Activated naive CD4-positive, alpha-beta T cell (primary cell): ENCODE results near the gene SMARCC2.
A peak's percentile ranks its signal among the peaks of the same experiment; 100 is the strongest.

Experiments used
- DNase-seq, 4 experiments: peaks; one replicate each; lab custom pipeline; 2025; lab: John Stamatoyannopoulos, UW

SMARCC2 gene

DNA sequence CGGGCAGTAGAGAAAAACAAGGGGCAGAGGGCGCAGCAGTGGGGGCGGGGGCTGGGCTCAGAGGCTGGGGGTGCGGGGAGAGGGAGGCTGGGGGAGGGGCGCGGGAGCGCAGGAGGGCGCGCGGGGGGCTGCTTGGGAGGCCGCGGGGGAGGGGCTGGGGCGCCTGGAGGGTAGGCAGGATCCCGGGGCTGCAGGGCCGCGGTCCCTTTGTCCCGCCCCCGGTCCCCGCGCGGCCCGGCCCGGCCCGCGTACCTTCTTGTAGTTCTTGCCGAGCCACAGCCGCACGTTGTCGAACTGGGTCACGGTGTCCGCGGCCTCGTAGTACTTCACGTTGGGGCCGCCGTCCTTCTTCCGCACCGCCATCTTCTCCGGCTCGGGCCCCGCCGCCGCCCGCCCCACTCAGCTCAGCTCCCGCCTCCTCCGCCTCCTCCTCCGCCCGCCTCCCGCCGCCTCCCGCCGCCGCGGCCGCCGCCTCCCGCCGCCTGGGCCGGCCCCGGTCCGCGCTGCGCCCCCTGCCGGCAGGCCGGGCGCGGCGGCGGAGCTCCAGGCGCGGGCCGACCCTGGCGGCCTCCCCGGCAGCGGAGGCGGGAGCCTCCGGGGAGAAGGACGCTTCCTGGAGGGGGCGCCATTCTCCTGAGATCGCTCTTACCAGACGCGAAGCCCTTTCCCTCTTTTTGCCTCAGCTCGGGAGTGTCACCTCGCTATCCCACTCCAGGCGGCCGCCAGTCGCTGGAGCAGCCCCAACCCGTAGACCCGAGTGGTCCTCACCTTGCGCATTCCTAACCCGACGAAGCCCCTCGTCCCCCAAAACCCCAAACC lies at the start of gene SMARCC2:
TSS of gene SMARCC2 (minus strand) at position 385 of the 819 bp plus-strand sequence. CDS start at position 363, 22 bp downstream.
- peak; percentile 65 to 81 (median 70) for DNase-seq

DNA sequence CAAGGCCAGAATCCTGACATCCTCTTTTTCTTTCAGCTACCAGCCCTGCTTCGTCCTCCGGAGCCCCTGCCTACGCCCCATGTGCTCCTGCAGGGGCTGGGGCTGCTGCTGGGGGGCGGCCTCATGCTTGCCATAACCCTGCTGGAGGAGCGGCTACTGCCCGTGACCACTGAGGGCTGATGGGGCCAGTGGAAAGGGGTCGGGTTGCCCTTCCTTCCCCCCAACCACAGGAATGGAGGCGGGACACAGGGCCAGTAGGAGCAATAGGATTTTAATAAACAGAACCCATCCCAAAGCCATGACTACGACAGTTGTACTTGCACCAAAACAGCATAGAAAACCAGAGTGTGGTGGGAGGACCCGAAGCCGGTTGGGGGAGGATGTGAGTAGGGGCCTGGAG lies 48.3 kb upstream of the SMARCC2 start:
- DNase-seq = no peak

DNA sequence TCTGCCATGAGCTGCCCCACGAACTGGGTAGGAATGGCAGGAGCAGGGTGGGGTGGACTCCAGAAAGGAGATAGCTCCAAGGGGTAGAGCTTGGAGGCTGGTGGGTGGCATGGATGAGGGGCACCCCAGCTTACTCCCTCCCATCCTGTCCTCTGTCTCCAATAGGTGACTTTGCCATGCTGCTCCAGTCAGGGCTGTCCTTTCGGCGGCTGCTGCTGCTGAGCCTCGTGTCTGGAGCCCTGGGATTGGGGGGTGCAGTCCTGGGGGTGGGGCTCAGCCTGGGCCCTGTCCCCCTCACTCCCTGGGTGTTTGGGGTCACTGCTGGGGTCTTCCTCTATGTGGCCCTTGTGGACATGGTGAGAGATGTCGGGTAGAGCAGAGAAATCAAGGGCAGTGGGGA lies 47.7 kb upstream of the SMARCC2 start:
- DNase-seq = no peak

DNA sequence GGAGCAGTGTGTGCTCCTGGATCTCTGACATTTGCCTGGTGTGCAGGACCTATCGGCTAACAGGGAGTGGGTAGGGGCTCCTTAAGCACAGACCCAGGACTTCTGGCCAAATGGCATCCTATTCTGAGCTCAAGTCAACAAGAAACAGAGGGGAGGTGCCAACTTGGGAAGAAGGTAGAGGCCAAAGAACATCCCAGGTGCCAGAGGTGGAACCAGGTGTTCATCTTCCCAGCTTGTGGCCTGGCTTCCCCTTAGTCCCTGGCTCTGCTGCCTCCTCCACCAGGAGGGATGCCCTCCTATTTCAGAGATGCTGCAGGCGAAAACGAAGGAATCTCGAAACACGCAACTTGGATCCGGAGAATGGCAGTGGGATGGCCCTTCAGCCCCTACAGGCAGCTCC lies 46.8 kb upstream of the SMARCC2 start:
- DNase-seq = no peak

DNA sequence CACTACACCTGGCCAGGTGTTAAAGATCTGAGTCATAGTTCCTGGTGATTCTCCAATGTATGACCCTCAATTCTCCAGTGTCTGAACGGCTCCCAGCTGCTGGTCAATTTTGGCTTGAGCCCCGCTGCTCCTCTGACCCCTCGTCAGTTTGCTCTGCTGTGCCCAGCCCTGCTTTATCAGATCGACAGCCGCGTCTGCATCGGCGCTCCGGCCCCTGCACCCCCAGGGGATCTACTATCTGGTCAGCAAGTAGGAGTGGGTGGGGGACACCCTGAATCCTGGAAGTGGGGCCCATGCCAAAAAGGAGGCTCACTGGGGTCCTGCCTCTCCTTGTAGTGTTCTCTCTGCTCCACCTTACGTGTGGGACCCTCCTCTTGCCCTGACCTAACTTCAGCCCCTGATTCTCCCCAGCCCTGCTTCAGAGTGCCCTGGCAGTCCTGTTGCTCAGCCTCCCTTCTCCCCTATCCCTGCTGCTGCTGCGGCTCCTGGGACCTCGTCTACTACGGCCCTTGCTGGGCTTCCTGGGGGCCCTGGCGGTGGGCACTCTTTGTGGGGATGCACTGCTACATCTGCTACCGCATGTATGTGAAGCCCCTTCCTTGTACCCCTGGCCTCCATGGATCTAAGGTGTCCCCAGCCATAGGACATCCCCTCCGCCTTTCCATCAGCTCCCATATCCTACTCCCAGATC lies 45.6 kb upstream of the SMARCC2 start:
- DNase-seq = no peak

DNA sequence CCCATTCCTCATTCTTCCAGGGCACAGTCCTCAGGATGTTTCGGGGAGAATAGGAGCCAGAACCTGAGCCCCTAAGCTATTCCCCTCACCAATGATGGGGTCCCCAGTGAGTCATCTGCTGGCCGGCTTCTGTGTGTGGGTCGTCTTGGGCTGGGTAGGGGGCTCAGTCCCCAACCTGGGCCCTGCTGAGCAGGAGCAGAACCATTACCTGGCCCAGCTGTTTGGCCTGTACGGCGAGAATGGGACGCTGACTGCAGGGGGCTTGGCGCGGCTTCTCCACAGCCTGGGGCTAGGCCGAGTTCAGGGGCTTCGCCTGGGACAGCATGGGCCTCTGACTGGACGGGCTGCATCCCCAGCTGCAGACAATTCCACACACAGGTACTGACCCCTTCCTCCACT lies 41.9 kb upstream of the SMARCC2 start:
- no peak for DNase-seq

DNA sequence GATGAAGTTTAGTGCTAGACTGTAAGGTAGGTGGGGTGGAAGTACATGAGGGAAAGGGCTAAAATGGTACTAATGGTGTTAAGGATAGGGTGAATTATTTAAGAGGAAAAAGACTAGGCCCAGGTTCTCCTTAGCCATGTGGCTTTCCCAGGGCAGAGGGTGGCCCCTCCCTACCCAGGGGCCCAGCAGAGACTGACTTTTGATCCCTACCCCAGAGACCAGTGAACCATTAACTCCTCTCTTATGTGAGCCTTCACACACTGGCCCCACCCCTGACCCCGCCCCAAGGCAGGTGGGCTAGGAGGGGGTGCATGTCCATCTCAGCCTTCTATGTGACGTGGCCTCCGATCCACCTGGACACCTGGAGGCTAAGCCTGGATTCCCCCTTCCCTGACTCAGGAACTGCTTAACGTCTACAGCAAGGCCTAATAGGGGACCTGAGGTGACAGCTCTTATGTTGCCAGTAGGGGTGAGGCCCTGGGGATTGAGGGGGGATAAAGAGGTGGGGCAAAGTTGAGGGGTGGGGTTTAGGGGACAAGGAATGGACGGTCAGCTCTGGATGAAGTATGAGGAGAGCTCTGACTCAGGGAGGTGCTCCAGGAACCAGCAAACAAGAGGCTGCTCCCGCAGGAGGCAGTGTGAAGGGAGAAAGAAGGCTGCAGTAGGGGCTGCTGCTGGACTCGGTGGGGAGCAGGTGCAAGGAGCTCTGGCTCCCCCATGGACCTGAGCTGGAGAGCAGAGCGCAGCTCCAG lies 41.3 kb upstream of the SMARCC2 start:
- no peak for DNase-seq

DNA sequence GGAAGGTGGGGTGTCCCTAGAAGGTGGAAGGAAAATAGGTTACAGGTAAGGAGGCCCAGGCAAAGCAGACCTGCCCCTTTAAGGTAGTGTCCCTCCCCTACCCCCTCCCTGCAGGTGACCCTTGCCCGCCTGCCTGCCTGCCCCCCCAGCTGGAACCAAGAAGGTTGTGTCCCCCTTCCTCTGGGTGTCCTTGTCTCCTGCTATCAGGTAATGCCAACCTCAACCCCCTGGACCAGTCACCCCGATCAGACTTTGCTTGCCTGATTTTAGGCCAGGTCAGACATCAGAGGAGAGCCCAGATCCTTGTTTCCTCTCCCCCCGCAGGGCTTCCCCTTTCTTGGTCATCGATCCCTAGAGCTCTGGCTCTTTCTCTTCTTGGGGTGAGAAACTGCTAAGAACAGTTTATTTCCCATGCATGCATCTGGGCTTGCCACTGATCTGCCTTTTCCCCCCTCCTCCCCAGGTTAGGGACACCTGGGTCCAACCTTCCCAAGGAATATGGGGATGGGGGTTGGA lies 40.7 kb upstream of the SMARCC2 start, which contains the start of gene SLC39A5:
TSS of gene SLC39A5 (plus strand) at position 136 of the 516 bp plus-strand sequence. CDS start 1,224 bp downstream, outside the sequence.
- no peak for DNase-seq

DNA sequence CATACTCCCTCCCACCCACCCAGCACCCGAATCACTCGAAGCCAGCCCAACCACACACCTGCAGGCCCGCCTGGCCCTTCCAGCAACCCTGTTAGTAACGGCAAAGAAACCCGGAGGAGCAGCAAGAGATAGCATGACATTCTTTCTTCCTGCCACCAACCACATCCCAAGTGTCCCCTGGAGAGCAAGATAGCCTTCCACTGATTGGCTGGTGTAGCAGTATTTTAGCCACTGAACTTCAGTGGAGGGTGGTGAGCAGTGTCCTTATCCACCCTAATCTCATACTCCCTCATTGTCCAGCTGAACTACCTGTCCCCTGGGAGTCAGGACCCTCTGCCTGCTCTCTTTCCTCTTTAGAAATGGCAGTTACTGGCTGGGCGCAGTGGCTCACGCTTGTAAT lies 39.8 kb upstream of the SMARCC2 start:
- no peak for DNase-seq

DNA sequence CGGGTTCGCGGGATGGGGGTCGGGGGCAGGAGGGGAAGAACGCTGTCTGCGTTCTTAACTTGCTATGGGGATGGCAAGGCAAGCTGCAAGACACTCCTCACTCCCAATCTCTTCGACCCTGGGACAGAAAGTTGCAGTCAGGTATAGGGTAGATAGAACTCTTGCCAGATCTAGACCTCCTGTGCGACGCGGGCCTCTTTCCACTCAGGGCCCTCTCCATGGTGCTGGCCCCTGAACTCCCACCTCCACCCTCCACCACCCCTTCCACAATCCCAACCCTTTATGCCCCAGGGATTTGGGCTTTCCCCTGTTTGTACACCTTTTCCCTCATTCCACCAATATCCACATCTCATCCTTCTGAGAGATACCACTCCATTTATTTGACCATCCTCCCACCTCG lies 35.7 kb upstream of the SMARCC2 start:
- DNase-seq = no peak

DNA sequence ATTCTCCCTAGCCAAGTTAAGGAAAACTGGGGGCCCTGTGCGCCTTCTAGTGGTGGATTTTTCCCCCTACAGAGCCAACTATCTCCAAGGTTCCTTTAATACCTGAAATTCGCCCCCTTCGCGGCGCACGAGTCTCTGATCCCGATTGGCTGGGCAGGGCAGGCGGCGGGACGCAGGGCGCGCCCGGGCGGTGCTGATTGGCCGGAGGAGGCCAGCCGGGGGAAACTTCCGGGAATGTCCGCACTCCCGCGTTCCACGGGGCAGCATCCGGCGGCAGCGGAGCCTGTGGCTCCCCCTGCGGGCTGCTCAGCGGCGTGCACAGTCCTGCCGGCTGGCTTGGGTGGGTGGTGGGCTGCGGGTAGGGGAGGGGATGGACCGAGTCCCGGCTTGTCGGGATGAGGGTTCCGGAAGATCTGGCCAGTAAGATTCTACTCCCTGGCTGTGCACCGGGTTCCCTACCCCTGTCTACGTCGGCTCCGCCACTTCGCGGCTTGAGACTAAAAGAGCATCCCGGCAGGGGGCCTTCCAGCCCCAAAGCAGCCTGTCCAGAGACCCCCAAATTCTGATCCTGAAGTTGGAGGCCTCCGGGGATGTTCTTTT lies 34.9 kb upstream of the SMARCC2 start, which contains the start of gene NABP2:
TSS of gene NABP2 (plus strand) at position 241 of the 600 bp plus-strand sequence. CDS start 515 bp downstream, outside the sequence.
- DNase-seq = peak; percentile 77 to 90 (median 81)

DNA sequence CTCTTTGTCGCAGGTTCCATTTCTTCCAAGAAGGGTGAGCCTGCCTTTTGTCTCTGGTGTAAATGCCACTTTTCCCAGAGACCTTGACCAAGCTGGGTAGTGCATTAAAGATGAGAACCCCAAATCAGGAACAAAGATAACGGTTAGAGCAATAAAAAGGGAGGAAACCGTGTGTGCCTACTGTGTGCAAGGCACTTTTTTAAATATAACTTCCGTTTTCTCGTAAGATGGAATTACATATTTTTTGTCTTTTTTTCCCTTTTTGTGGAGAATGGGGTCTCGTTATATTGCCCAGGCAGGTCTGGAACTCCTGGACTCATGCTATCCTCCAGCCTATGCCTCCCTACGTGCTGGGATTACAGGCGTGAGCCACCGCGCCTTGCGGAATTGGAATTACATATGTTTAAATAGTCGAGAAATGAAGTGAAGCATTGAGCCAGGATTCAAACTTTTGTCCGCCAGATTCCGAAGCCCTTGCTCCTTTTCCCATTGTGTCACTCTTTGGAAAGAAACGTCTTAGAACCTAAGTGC lies 34.4 kb upstream of the SMARCC2 start:
- DNase-seq = no peak

DNA sequence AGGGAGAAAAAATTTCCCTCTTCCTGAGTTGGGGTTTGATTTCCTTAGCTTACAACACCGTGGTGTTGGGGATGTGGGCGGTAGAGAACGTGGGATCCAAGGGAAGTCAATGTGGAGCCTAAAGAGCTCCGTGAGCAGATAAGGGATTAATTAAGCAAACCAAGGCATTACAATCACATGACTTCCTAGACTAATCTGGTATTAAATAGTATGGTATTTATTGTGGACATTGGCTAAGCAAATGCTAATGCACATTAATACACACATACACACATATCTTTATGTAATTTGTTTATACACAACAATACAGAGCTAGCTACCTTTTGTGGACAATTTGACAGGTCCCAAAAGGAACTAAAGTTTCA lies 33.2 kb upstream of the SMARCC2 start:
- DNase-seq = no peak

DNA sequence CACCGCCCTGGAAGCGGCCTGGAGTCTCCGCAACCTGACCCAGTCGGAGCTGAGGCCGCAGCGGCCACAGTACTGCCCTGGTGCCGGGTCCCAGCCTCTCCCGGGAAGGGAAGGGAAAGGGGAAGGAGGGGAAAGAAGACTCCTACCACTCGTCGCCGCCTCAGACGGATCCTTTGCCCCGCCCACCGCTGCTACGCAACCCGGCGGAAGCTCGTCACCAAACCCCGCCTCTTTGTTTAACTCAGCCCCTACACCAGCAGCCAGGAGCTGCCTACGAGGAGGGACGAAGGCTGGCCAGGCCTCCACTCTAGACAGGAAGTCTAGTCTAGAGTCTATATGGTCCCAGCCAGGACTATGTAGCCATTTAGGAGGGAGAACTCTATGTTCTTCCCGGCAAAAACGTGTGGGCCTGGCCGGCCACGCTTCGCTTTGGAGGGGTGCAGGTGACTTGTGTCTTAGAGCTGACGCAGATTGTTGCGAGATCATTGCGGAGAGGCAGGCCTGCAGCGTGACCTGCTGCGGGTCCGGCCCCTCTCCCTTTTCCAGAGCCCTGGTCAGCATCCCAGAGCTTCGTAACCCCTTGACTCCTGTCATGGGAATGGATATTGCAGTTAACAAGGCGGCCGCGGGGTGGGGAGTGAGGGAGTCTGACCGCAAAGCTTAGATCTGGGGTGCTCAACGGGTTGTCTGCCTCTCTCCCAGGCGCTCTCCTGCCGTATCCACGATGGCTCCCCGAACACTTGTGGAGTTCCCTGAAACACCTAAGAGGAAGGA lies 32.7 kb upstream of the SMARCC2 start, which contains the start of gene RNF41:
TSS of gene RNF41 (minus strand) at position 166 of the 774 bp plus-strand sequence. CDS start 7,875 bp downstream, outside the sequence.
- DNase-seq = peak; percentile 60 to 88 (median 78)

DNA sequence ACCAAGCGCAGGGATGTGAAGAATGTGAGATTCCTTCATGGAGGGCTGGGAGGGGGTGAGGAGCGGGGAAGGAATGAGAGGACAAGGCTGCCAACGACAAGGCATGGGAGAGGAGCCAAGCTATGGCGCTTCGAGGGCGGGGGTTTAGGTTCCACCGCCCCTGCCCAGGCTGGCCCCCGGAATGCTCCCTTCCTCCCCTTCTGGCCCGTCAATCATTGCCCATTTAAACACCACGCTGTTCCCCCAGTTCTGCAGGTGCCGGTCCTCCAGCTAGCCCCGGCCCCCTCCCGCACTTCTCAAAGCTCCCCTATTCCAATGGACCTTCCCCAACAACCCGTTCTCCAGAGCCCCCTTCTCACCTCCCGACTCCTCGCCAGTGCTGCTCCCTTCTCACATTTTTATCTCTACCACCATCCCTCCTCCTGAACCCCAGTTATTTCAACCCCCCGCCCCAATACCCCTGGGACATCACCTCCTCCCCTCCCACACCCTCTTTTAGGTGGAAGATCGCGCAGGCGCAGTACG lies 32.0 kb upstream of the SMARCC2 start:
- no peak for DNase-seq

DNA sequence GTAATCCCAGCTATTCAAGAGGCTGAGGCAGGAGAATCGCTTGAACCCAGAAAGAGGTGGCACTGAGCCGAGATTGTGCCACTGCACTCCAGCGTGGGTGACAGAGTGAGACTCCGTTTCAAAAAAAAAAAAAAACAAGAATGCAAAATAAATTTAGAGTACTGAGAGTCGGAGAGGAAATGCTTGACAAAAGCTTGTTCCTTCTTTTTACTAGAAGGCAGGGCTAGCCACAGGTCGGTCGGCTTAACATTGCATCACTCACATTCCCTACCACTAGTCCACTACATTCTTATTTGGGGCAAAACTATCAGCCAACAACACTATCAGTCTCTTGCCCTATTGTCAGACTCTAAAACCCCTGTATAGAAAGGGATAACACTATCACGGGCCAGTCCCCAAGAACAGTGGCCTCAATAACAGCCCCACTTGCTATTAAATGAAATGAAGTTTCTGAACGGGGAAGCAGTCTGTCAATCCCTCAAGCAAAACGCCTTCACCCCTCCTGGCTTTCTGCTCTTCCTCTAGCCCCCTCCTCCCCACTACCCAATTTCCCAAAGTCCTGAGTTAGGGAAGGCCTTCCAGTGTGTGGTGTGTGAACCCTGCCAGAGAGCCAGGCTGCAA lies 31.4 kb upstream of the SMARCC2 start:
- no peak for DNase-seq

DNA sequence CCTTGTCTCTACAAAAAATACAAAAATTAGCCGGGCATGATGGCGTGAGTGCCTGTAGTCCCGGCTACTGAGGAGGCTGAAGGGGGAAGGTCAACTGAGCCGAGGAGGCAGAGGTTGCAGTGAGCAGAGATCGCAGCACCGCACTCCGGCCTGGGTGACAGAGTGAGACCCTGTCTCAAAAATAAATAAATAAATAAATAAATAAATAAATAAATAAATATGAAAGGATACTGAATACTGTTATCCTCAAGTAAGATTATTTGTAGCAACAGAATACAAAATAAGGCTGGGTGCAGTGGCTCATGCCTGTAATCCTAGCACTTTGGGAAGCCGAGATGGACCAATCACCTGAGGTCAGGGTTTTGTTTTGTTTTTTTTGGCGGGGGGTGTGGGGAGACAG lies 30.6 kb upstream of the SMARCC2 start:
- no peak for DNase-seq

DNA sequence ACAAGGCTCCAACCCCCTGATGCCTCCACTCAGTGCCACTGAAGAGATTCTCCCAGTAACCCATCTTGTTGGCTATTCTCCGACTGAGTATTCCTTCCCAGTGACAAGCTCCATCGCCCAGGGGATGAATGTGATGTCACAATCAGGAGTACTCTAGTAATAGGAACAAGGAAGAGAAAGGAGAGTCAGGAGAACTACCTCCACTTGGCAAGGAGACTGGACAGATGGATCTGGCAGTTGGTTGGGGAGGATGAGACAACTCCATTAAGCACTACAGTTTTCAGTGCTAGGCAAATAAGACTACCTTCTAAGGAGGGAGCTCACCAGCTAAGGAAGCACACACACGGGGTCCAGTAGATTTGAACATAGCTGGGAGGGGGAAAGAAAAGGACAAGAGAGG lies 27.2 kb upstream of the SMARCC2 start:
- DNase-seq = no peak

DNA sequence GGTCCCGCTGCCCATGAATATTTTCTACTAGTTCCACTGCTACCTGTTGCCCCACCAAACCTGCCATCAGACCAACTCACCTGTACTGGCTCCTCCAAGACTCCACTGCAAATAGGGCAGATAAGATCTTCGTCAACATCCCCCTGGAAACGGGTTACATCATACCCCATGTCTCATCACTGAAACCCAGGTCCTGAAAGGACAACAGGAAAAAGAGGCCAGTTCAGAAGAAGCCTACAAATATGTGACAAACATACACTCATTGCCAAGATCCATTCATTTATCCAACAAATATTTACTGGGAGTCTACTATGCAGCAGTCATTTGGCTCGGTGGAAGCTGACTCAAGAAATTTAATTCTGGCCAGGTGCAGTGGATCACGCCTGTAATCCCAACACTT lies 24.6 kb upstream of the SMARCC2 start:
- no peak for DNase-seq

DNA sequence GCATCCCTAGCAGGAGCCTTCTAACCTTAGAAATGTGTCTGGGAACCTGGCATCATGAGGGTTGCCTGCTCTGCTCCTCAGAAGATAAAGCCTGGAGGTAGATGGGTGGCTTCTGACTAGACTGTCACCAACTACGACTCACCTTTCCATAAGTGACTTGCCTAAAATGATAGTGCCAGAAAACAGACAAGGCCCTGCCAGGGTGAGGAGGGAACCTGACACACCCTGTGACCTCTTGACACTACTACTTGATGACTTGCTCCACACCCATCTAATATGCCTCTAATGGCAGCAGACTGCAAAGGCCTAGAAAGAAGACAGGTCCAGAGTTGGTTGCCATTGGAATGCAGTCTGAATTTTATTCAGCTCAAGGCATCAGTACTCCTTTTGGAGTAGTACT lies 23.1 kb upstream of the SMARCC2 start:
- no peak for DNase-seq
